Measurements from ENCODE around the gene EDAR. TPM values are rescaled to one million over a fixed set of nuclear protein-coding genes. Genes with fewer than 3 reads are reported as not detected.

Gene EDAR
- total RNA-seq, 1 donor from 2014 or later = not detected

DNA sequence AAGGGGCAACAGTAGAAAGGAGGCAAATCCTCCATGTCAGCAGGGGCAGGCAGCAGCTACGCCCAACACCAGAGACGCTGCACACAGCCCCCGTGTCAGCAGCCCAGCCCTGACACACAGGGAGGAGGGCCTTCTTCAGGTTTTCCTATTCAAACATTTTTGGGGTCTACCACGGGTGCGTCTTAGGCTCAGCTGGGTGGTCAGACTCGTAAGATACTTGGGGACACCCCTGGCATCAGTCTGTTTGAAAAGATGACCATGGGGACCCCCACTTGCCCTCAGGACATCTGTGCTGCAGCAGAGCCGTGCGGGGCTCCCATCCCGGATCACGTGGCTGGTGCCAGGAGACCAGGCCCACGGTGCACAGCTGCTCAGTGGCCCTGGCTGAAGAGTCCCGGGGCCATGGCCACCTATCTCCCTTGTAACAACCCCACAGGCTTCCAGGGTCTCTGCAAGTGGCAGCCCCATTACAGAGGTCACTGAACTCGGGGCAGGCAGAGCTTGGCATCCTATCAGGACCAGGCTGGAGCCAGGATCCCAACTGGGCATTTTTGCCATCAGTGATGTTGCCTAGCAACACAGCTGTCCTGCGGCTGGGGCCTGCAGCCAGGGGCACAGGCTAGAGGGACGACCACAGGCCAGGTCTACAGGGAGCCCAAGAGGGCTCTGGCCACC lies 82.5 kb downstream of the EDAR start:
- no peak overlapping the region for H3K4me3 ChIP-seq (ENCODE audit: insufficient read depth, low read depth, low read length)
- no peaks in the 10 kb centered on the region for H3K36me3 ChIP-seq (ENCODE audit: insufficient read depth, low read length)
- Mint-ChIP-seq H3K4me1 (ENCODE audit: low read depth, unreplicated experiment) (no peaks in the 10 kb centered on the region), H3K36me3 (ENCODE audit: low read depth, unreplicated experiment) (peaks cover 2% of the 10 kb centered on the region), H3K27me3 (ENCODE audit: low read depth, unreplicated experiment) (peaks cover 28% of the 10 kb centered on the region), H3K4me3 (ENCODE audit: unreplicated experiment) (no peak overlapping the region), H3K9me3 (ENCODE audit: unreplicated experiment) (peaks cover 4% of the 10 kb centered on the region), H3K27ac (ENCODE audit: unreplicated experiment) (no peak overlapping the region)
- TF ChIP-seq, protein P1, sequence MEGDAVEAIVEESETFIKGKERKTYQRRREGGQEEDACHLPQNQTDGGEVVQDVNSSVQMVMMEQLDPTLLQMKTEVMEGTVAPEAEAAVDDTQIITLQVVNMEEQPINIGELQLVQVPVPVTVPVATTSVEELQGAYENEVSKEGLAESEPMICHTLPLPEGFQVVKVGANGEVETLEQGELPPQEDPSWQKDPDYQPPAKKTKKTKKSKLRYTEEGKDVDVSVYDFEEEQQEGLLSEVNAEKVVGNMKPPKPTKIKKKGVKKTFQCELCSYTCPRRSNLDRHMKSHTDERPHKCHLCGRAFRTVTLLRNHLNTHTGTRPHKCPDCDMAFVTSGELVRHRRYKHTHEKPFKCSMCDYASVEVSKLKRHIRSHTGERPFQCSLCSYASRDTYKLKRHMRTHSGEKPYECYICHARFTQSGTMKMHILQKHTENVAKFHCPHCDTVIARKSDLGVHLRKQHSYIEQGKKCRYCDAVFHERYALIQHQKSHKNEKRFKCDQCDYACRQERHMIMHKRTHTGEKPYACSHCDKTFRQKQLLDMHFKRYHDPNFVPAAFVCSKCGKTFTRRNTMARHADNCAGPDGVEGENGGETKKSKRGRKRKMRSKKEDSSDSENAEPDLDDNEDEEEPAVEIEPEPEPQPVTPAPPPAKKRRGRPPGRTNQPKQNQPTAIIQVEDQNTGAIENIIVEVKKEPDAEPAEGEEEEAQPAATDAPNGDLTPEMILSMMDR (IDR thresholded peaks at IDR 0.05; ENCODE audit: insufficient read depth, low read depth, low read length) = no peak
- TF ChIP-seq EZH2 (IDR thresholded peaks at IDR 0.05; ENCODE audit: insufficient read depth, low read length) = no peak
- no peaks in the 10 kb centered on the region for H3K27me3 ChIP-seq (ENCODE audit: insufficient read depth, low read length)
- no peaks in the 10 kb centered on the region for H3K9me3 ChIP-seq (ENCODE audit: insufficient read depth, low read depth, low read length)
- H3K4me1 ChIP-seq (ENCODE audit: insufficient read depth, low read length) = no peaks in the 10 kb centered on the region
- no peak overlapping the region for H3K27ac ChIP-seq (ENCODE audit: low read depth, low read length)
- H4K20me1 ChIP-seq (ENCODE audit: insufficient read depth, low read length) = no peaks in the 10 kb centered on the region
- DNase-seq (ENCODE audit: low read depth) = no peak
- no peak overlapping the region for H3K9ac ChIP-seq (ENCODE audit: low read length)
- H3K79me2 ChIP-seq (ENCODE audit: insufficient read depth, low read length) = no peaks in the 10 kb centered on the region
- H2AFZ ChIP-seq (ENCODE audit: low read depth, low read length) = no peak overlapping the region
- no peak for FAIRE-seq
- no peak overlapping the region for H3K4me2 ChIP-seq (ENCODE audit: low read length)

GRCh38 chr2:108905906-108906305 lies 83.1 kb downstream of the EDAR start:
- no peaks in the 10 kb centered on the region for H4K20me1 ChIP-seq (ENCODE audit: insufficient read depth, low read length)
- no peaks in the 10 kb centered on the region for H3K4me1 Mint-ChIP-seq (ENCODE audit: low read depth, unreplicated experiment)
- H3K27me3 ChIP-seq (ENCODE audit: insufficient read depth, low read length) = no peaks in the 10 kb centered on the region
- no peak overlapping the region for H3K9ac ChIP-seq (ENCODE audit: low read length)
- no peaks in the 10 kb centered on the region for H3K9me3 ChIP-seq (ENCODE audit: insufficient read depth, low read depth, low read length)
- no peak overlapping the region for H3K4me3 ChIP-seq (ENCODE audit: insufficient read depth, low read depth, low read length)
- no peak overlapping the region for H3K27ac ChIP-seq (ENCODE audit: low read depth, low read length)
- H3K27ac Mint-ChIP-seq (ENCODE audit: unreplicated experiment) = no peak overlapping the region
- H3K4me3 Mint-ChIP-seq (ENCODE audit: unreplicated experiment) = no peak overlapping the region
- H3K4me2 ChIP-seq (ENCODE audit: low read length) = no peak overlapping the region
- H3K27me3 Mint-ChIP-seq (ENCODE audit: low read depth, unreplicated experiment) = peaks cover 22% of the 10 kb centered on the region
- no peaks in the 10 kb centered on the region for H3K36me3 ChIP-seq (ENCODE audit: insufficient read depth, low read length)
- no peaks in the 10 kb centered on the region for H3K4me1 ChIP-seq (ENCODE audit: insufficient read depth, low read length)
- no peak overlapping the region for H2AFZ ChIP-seq (ENCODE audit: low read depth, low read length)
- H3K36me3 Mint-ChIP-seq (ENCODE audit: low read depth, unreplicated experiment) = no peaks in the 10 kb centered on the region
- DNase-seq (ENCODE audit: low read depth) (no peak), FAIRE-seq (no peak)
- TF ChIP-seq, protein P1 (IDR thresholded peaks at IDR 0.05; ENCODE audit: insufficient read depth, low read depth, low read length) = no peak
- no peak for TF ChIP-seq EZH2 (IDR thresholded peaks at IDR 0.05; ENCODE audit: insufficient read depth, low read length)
- peaks cover 4% of the 10 kb centered on the region for H3K9me3 Mint-ChIP-seq (ENCODE audit: unreplicated experiment)
- H3K79me2 ChIP-seq (ENCODE audit: insufficient read depth, low read length) = no peaks in the 10 kb centered on the region

GRCh38 chr2:108905176-108905575 lies 83.8 kb downstream of the EDAR start:
- Histone ChIP-seq H3K27ac (ENCODE audit: low read depth, low read length) (no peak overlapping the region), H4K20me1 (ENCODE audit: insufficient read depth, low read length) (no peaks in the 10 kb centered on the region), H3K9me3 (ENCODE audit: insufficient read depth, low read depth, low read length) (no peaks in the 10 kb centered on the region), H3K4me1 (ENCODE audit: insufficient read depth, low read length) (no peaks in the 10 kb centered on the region), H3K9ac (ENCODE audit: low read length) (no peak overlapping the region), H2AFZ (ENCODE audit: low read depth, low read length) (no peak overlapping the region), H3K79me2 (ENCODE audit: insufficient read depth, low read length) (no peaks in the 10 kb centered on the region), H3K4me2 (ENCODE audit: low read length) (no peak overlapping the region), H3K4me3 (ENCODE audit: insufficient read depth, low read depth, low read length) (no peak overlapping the region), H3K36me3 (ENCODE audit: insufficient read depth, low read length) (no peaks in the 10 kb centered on the region), H3K27me3 (ENCODE audit: insufficient read depth, low read length) (no peaks in the 10 kb centered on the region)
- H3K27ac Mint-ChIP-seq (ENCODE audit: unreplicated experiment) = no peak overlapping the region
- DNase-seq (ENCODE audit: low read depth) (no peak), FAIRE-seq (no peak)
- TF ChIP-seq, protein P1 (IDR thresholded peaks at IDR 0.05; ENCODE audit: insufficient read depth, low read depth, low read length) = no peak
- TF ChIP-seq EZH2 (IDR thresholded peaks at IDR 0.05; ENCODE audit: insufficient read depth, low read length) = no peak
- H3K9me3 Mint-ChIP-seq (ENCODE audit: unreplicated experiment) = peaks cover 4% of the 10 kb centered on the region
- no peaks in the 10 kb centered on the region for H3K36me3 Mint-ChIP-seq (ENCODE audit: low read depth, unreplicated experiment)
- no peaks in the 10 kb centered on the region for H3K4me1 Mint-ChIP-seq (ENCODE audit: low read depth, unreplicated experiment)
- H3K27me3 Mint-ChIP-seq (ENCODE audit: low read depth, unreplicated experiment) = peaks cover 21% of the 10 kb centered on the region
- H3K4me3 Mint-ChIP-seq (ENCODE audit: unreplicated experiment) = no peak overlapping the region

Data from astrocyte (in vitro differentiated cells and primary cell).